Fibroblast of skin of left quadriceps (primary cell): ENCODE results near the gene DNAJC24.
"Not testable (repeated sequence)": the region's sequence is repeated elsewhere in the genome, so short reads cannot be mapped to it uniquely, and the experiment has no call there.

Source experiments
- DNase-seq, 2 experiments: peaks; one replicate each; pipeline ENCODE4 v3.0.0-alpha.2; 2013; ENCODE audit warnings: low read depth in 2 of 2

The DNAJC24 gene, protein sequence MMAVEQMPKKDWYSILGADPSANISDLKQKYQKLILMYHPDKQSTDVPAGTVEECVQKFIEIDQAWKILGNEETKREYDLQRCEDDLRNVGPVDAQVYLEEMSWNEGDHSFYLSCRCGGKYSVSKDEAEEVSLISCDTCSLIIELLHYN

DNA sequence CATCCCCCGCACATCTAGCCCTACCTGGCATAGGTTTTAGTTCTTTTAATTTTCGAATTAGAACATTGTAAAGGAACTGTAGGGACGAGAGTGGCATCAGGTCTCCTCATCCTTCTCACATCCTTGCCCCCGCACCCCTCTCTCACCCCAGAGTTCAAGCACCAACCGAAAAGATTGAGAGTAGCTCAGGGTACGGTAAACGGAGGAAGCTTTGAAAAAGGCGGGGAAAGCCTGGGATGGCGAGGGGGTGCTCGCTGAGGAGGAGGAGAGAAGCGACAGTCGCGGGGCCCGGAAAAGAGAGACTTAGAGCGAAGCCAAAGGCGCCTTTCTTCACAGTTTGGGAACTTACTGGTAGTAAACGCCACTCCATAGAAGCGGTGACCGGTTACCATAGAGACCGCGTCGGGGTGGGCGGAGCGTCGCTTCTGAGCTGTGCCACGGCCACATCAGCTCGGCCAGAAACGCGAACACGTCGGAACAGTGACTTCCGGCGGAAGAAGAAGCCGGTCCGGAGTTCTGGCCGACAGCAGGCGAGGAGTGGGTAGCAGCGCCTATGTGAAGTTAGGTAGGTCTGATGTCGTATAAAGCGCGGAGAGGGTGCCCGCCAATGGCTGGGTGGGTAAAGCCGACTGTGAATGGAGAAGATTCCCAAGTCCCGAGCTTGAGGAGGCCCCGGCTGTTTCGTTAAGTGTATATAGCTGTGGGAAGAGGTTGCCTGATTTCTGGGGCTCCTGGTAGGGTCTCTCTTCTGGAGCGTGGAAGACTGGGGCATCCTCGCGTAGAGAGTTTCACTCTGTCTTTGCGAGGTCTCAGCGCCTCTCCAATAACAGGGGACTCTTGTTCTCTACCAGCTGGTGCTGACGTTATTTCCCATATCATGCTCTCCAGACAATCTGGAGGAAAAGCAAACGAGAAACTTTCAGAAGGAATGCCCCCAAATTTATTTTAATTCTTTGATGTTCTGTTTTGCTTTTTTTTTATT, at the start of gene DNAJC24, which contains the start of gene DCDC1:
Gene DNAJC24 (plus strand): TSS at position 513 of the 982 bp plus-strand sequence. CDS start 889 bp downstream, outside the sequence.
Gene DCDC1 (minus strand): TSS at position 392 of the 982 bp plus-strand sequence. CDS start 41,459 bp downstream, outside the sequence.
- DNase-seq: peak; percentile 81 to 83

DNA sequence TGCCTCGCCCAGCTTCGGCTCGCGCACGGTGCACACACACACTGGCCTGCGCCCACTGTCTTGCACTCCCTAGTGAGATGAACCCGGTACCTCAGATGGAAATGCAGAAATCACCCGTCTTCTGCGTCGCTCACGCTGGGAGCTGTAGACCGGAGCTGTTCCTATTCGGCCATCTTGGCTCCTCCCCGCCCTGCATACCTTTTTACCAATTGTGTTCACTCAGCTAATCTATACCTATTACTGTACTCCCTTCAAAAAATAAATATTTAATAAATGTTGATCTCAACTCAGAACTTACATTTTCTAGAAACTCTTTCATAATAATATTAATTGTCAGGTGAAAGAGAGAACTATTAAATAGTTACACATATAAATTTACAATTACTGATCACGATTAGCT, 48.2 kb upstream of the DNAJC24 start:
- not testable (repeated sequence) for DNase-seq

DNA sequence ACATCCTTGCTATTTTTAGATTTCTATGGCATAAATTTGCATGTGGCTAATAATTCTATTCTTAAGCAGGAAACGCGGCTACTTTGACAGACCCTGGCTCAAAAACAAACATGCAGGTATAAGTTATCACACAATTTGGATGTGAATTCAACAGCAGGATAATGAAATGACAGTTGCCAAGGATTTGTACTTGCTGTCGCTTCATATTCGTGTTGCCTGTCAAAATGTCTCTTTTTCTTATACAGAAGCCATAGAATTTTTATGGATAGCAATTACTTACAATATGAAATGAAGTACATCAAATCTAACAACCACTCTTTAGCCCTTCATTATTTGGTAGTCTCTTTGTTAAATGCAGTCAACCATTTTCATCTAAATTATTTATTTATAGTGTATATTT, 46.5 kb upstream of the DNAJC24 start:
- no peak for DNase-seq

DNA sequence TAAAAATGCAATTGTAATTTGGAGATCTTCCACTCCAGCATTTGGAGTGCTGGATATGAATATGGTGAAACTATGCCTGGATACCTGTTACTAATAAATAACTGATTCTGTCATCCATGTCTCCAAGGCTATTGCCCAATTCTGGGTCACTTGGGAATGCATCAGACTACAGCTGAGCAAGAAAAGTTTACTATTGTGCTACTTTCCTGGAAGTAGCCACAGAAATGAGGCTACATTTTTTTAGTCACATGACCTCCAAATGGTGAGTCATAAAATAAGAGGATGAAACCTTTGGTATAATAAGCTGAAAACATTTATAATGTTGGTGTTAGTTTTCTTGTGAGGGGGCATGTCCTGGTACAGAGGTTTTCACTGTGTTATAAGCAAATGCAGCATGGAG, 44.5 kb upstream of the DNAJC24 start:
- peak; percentile 41 to 43 for DNase-seq

DNA sequence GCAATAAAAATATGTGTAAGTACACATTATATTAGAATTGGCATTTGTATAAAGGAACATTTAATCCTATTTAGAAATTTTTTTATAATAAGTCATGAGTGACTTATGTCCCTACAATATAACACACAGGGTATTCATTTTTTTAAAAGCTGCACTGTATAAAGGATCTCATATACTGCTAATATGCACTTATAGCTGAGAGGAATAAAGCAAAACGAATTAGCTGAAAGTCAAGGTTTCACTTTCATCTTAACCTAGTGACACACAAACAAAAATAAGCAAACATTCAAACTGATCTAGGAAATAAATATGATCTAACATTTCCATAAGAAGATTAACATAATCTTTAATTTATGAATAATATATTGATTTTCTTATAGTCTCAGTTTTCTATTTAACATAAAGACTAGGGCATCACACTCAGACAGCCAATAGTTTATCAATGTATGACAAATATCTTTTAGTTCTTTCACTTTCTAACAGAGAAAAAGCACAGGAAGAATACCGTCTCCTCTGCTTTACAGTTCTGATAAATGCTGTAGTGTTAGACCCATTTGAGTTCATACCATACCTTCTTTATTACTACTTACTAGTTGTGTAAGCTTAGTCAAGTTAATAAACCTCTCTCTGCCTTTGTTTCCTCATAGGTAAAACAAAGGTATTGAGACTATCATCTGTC, 43.1 kb upstream of the DNAJC24 start:
- DNase-seq: no peak

DNA sequence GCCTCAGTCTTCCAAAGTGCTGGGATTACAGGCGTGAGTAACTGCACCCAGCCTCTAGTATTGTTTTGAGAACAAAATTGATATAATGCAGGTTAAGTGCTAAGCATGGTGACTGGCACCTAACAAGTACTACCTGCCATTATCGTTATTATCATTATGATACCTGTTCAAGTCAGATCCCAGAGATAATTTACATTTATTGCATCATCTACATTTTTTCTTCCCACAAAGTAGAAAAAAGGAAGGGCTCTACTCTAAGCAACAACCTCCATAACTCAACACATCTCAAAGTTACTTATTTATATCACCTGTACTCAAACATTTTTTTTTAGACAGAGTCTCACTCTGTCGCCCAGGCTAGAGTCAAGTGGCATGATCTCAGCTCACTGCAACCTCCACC, 42.2 kb upstream of the DNAJC24 start:
- DNase-seq: no peak

DNA sequence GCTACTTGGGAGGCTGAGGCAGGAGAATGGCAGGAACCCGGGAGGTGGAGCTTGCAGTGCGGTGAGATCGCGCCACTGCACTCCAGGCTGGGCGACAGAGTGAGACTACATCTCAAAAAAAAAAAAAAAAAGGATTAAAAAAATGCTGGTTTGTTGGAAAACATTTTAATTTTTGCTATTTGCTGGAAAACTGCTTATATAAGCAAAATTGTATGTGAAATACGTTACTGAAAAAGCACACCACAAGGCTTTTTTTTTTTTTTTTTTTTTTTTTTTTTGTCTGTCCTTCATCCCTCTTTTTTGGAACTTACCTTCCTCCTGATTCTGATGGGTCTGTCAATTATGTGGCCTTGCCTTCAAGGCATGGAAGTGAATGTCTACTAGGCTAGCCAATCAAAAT, 41.0 kb upstream of the DNAJC24 start:
- no peak for DNase-seq

DNA sequence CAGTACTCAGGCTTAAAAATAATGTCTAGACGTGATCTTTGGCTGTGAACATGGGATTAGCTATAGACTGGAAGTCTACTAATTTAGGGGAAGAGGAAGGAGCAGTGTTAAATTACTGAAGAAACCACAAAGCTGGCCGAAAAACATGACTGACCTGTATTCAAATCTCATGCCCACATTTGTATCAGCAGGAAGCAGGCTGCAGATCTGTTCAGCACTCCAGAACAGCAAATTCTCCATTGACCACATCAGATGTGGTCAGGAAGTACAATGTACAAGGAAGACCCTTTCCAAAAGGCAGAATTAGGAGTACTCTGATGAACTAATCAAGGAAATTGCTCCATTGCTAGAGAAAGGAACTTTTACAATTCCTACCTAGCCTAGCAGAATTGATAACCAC, 31.9 kb upstream of the DNAJC24 start:
- no peak for DNase-seq

DNA sequence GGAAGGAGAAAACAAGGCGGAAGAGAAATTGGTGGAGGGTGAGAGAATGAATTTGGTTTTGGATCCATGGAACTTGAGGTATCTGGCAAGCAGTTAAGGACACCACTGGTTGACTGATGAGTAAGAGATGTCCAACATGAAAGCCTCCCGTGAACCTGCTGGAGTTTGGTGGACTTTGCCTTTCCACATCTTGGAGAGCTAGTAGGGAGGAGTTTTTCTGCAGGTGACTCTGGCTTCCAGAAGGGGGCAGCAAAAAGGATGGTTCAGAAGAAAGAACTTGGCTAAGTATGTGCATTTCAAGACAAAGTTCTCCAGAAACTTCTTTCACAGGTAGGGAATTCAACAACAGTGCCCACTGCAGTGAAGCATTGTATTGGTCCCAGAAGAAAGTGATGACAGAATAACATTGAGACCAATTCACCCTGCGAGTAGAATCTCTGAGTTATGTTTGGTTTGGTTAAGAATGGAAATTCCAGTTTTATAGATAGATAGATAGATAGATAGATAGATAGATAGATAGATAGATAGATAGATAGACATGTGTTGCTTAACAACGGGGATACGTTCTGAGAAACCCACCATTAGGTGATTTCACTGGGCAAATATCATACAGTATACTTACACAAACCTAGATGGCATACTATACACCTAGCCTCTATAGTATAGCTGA, 28.6 kb upstream of the DNAJC24 start:
- DNase-seq: no peak

DNA sequence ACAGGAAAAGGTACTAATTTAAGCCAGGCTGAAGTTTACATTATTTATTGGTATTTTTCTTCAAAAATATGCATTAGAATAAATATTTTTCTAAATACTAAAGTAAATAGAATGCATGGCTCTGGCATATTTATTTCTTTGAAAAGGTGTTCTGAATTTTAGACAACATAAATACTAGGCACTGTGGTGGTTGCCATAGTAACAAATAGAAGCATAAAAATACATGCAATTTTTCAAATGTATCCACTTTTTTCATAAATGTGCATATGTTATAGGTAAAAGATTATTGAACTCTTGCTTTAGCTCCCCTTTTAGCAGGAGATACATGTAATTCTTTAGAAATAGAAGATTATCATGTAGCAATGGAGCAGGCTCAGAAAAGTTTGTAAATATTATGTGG, 18.5 kb upstream of the DNAJC24 start:
- no peak for DNase-seq

DNA sequence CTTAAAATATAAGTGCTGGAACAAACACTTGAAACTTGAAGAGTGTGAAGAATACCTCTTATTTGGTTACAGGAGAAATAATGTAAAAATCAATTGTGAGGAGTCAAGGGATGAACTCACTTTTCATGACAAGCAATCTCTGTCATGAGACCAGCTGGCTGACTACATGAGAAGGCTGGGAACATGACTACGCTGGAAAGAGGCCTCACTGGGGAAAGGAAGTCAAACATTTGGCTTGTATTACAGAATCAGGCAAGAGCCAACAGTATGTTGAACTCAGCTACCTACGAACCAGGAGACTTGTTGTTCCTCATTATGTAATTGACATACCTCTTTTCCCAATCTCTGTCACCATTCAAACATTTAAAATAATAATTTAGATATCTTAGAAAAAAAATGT, 14.5 kb upstream of the DNAJC24 start:
- DNase-seq: no peak

DNA sequence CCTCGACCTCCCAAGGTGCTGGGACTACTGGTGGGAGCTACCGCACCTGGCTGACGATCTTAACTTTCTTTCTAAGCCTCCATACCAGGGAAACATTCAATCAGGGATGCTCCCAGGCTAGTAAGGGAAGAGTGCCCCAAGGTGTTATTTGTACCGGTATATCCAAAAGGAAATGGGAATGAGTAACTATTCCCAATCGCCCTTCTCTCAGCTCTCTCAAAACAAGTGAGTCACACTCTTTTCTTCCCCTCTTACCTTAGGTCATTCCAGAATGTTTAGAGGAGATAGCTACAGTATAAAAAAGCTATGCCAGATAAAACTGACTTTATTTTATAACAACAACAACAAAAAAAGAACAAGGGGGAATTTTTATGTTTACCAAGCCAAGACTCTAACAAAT, 13.8 kb upstream of the DNAJC24 start:
- DNase-seq: no peak

DNA sequence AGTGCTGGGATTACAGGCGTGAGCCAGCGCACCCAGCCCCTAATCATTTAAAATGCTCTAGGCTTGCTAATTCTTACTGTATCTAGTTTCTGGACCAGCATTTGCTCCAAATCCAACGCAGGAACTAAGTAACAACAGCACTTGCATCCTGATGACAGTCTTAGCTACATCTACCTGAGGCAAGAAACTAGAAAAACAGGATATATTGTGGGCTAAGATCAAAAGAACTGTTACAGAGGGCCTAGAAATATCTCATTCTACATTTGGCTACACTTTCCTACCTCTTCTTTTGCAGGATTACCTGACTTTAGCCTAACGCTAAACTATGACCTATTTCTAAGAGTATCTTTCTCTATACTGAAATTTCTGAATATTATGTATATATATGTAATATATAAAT, 7.9 kb upstream of the DNAJC24 start:
- DNase-seq: no peak

DNA sequence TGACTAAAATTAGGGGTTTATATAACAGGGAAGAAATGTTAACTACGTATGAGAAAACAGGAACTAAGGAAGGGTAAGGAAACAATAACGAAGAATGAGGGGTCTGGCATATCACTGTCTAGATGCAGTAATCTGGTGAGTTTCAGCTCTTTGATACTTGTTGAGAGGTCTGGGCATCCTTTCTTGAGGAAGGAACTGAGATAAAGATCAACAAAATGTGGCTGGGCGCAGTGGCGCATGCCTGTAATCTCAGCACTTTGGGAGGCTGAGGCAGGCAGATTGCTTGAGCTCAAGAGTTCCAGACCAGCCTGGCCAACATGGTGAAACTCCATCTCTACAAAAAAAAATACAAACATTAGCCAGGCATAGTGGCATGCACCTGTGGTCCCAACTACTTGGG, 2.9 kb upstream of the DNAJC24 start:
- DNase-seq: no peak

DNA sequence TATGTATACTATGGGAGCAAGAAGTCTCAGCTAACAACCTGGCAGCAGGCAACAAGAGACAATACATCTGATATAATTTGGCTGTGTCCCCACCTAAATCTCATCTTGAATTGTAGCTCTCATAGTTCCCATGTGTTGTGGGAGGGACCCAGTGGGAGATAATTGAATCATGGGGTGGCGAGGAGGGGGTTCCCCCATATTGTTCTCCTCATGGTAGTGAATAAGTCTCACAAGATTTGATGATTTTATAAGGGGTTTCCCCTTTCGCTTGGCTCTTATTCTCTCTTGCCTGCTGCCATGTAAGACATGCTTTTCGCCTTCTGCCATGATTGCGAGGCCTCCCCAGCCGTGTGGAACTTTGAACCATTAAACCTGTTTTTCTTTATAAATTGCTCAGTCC, 6.2 kb downstream of the DNAJC24 start:
- DNase-seq: no peak

DNA sequence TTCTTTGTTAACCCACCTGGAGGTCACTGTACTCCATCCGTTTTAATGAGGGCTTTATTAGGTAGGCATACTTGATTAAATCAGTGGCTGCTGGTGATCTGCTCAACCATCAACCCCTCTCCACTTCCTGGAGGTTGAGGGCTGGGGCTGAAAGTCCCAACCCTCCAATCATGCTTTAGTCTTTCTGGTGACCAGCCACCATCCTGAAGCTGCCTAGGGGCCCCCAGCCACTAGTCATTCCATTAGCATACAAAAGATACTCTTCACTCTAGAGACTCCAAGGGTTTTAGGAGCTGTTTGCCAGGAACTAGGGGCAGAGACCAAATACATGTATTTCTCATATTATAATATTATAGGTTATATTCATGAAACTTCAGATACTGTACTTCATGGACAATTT, 13.5 kb downstream of the DNAJC24 start:
- DNase-seq: no peak

DNA sequence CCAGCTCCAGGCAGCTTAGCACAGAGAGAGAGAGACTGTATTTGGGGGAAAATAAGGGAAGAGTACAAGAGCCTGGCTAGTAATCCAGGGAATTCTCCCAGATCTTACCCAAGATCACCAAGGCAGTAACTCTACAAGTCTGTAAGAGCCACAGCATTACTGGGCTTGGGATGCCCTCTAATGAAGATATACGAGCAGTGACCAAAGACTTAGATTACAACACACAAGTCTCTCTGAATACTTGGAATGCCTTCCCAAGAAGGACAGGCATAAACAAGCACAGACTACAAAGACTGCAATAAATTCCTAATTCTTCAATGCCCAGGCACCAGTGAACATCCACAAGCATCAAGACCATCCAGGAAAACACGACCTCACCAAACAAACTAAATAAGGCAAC, 17.7 kb downstream of the DNAJC24 start:
- DNase-seq: no peak

DNA sequence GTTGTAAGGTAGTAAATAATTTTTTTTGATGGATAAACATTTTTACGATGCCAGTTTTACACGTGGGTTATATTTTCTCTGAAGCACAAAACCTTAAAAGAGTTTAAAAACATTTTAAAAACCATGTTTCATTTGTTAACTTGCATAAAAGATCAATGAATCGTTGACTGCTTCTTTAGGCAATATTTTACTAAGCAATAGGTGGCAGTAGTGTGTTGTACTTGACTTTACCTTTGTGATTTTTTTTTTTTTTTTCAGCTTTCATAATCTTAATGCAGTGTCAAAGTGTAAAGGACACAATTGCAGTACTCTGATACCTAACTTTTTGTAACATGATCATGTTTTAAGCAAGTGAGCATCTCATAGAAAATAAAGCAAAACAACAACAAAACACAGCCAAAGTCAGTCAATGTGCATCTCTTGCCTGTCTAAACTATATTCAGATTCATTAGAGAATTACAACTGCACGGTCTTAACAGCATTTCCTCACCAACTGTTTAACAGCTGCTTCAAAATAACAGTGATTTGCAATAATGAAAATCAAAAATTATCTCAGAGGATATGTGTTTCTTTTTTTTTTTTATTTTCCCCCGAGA, 27.7 kb downstream of the DNAJC24 start:
- no peak for DNase-seq

DNA sequence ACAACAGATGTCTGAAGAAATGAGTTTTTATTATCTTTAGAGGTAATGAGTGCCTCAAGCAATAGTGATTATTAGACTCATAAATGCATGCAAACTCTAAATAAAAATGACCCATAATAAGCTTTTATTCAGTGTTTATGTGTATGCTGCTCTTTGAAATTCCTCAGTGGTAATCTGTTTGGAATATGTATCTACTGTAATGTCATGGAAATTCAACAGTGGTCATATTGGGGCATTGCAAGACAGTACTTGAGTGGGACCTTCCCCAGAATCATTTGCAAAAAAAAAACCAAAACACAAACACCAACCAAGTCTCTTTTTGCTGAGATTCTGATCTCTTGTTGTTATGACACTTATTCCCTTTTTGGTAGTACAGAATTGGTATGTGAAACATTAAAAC, 35.0 kb downstream of the DNAJC24 start:
- DNase-seq: no peak

DNA sequence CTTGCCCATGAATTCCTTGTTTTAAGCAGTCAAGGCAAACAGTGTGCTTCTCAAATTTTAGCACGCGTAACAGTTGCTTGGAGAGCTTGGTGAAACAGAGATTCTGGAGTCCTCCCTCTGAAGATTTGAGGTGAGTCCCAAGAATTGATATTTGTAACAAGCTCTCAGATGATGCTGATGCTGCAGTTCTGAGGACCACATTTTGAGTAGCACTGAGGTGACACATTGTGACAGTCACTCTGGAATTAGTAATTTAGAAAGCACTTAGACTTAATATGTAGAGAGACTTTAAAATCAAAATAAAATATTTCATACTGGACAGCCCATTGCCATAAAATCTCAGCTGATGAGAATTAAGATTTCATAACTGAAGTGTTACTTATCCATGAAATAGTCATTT, 38.5 kb downstream of the DNAJC24 start:
- DNase-seq: no peak

DNA sequence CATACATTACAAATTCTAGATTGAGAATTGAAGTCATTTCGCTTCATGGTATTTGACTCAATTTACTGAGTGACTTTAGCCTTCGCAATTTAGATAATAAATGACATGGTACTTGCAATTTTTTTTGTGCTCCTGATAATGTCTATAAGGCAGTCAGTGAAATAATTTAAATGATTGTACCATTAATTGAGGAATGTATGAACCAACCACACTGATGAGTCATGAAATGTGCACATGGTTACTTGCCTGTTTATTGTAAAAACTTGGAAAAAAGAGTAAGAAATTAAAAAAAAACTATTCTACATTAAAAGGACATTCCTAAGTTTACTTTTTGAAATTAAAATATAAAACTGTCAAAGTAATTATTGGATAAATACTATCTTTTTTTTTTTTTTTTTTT, 43.3 kb downstream of the DNAJC24 start:
- peak; percentile 57 to 67 for DNase-seq

DNA sequence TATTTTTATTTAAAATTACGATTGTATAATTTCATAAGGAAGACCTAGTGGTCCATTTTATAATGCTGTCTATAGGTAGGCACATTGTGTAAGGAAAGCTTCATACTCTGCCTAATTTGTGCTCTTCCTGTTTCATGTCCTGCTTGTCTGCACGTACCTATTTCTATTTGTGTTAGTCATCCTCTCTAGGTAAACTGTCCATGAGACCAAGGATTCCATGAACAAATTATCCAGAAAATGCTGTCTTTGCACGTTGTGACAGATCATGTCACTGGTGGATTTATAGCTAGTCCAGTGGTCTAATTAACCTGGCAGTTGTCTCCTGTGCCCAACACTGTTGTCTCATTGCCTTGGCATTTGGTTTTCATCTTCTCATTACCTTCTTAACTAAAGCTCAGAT, 44.7 kb downstream of the DNAJC24 start:
- DNase-seq: no peak
